Measurements from ENCODE around the gene CBLIF. TPM values are rescaled to one million over a fixed set of nuclear protein-coding genes. Genes with fewer than 3 reads are reported as not detected.
"Not testable (repeated sequence)": the region's sequence is repeated elsewhere in the genome, so short reads cannot be mapped to it uniquely, and the experiment has no call there.

The CBLIF gene
- total RNA-seq, 2 experiments from 2014 or later, result not detected

DNA sequence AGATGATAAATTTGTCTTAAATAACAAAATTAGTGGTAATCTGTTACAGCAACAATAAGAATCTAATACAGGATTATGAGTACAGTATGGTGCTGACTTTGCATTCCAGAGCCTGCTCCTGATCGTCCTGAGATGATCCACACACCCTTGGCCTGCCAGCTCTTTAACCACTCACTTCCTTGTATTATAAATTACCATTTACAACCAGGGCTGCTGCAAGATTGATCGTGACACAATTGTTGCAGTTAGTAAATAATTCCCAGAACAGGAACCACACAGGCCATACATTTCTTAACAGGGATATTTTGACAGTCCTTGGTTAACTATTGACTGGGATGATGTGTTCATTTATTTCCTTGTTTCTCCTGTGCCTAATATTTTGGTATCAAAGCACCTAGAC is 3.8 kb upstream of the CBLIF start:
- ChIA-PET CTCF (no interaction called here), POLR2A (no interaction called here)
- Histone ChIP-seq H3K4me3 (ENCODE audit: low read length) (no peak overlapping the region), H3K36me3 (ENCODE audit: insufficient read depth, low read length) (no peaks in the 10 kb centered on the region), H3K27ac (ENCODE audit: low read depth in 1 of 2, low read length in 2 of 2) (no peak overlapping the region), H3K27me3 (ENCODE audit: control insufficient read depth in 1 of 2, insufficient read depth in 2 of 2, low read length in 2 of 2) (no peaks in the 10 kb centered on the region), H3K9me3 (ENCODE audit: control insufficient read depth in 1 of 2, insufficient read depth in 1 of 2, low read length in 2 of 2) (no peaks in the 10 kb centered on the region), H3K4me1 (ENCODE audit: insufficient read depth, low read length) (no peaks in the 10 kb centered on the region)
- no peak for ATAC-seq (ENCODE audit: poor library complexity)
- H3K27me3 Mint-ChIP-seq, result no peaks in the 10 kb centered on the region
- TF ChIP-seq, protein P1, sequence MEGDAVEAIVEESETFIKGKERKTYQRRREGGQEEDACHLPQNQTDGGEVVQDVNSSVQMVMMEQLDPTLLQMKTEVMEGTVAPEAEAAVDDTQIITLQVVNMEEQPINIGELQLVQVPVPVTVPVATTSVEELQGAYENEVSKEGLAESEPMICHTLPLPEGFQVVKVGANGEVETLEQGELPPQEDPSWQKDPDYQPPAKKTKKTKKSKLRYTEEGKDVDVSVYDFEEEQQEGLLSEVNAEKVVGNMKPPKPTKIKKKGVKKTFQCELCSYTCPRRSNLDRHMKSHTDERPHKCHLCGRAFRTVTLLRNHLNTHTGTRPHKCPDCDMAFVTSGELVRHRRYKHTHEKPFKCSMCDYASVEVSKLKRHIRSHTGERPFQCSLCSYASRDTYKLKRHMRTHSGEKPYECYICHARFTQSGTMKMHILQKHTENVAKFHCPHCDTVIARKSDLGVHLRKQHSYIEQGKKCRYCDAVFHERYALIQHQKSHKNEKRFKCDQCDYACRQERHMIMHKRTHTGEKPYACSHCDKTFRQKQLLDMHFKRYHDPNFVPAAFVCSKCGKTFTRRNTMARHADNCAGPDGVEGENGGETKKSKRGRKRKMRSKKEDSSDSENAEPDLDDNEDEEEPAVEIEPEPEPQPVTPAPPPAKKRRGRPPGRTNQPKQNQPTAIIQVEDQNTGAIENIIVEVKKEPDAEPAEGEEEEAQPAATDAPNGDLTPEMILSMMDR (IDR thresholded peaks at IDR 0.05), result no peak
- no peaks in the 10 kb centered on the region for H3K4me1 Mint-ChIP-seq (ENCODE audit: low read depth)
- H3K9me3 Mint-ChIP-seq, result no peaks in the 10 kb centered on the region
- DNase-seq, result no peak
- H3K4me3 Mint-ChIP-seq, result no peak overlapping the region
- intact Hi-C loops (cut with DNase I, micrococcal nuclease), result no loop called here
- no peak overlapping the region for H3K27ac Mint-ChIP-seq
- H3K36me3 Mint-ChIP-seq (ENCODE audit: low read depth), result no peaks in the 10 kb centered on the region

DNA sequence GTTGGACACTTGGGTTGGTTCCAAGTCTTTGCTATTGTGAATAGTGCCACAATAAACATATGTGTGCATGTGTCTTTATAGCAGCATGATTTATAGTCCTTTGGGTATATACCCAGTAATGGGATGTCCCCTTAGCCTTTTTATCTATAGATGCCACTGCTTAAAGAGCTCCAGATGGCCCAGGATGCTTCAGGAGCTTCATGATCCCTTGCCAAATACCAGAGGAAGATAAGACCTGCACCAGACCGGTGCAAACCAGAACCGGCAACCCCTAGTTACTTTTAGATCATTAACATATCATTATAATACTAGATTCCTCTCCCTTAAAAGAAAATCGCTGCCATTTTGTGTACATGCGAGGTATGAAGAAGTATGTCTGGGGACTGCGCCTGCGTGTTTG is 3.1 kb upstream of the CBLIF start:
- H3K27me3 ChIP-seq (ENCODE audit: control insufficient read depth in 1 of 2, insufficient read depth in 2 of 2, low read length in 2 of 2); H3K36me3 ChIP-seq (ENCODE audit: insufficient read depth, low read length); H3K4me3 Mint-ChIP-seq; H3K27ac ChIP-seq (ENCODE audit: low read depth in 1 of 2, low read length in 2 of 2); H3K27ac Mint-ChIP-seq; H3K9me3 ChIP-seq (ENCODE audit: control insufficient read depth in 1 of 2, insufficient read depth in 1 of 2, low read length in 2 of 2); H3K4me1 ChIP-seq (ENCODE audit: insufficient read depth, low read length); CTCF ChIA-PET; H3K36me3 Mint-ChIP-seq (ENCODE audit: low read depth); intact Hi-C loops (cut with DNase I, micrococcal nuclease); H3K4me3 ChIP-seq (ENCODE audit: low read length); DNase-seq; POLR2A ChIA-PET; ATAC-seq (ENCODE audit: poor library complexity); H3K9me3 Mint-ChIP-seq; H3K27me3 Mint-ChIP-seq; H3K4me1 Mint-ChIP-seq (ENCODE audit: low read depth): not testable (repeated sequence)

DNA sequence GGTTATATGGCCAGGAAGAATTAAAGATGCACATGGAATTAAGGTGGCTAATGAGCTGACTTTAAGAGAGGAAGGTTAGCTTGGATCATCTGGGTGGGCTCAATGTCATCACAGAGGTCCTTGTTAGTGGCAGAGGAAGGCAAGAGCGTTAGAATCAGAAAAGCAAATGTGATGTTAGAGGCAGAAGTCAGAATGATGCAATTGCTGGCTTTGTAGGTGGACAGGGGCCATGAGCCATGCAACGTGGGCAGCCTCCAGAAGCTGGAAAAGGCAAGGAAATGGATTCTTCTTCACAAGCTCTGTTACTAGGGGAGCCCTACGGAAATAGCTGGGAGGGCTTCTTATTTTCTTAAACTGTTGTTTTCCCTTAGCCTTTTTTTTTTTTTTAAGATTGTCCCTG is 2.3 kb upstream of the CBLIF start:
- no peak overlapping the region for H3K4me3 Mint-ChIP-seq
- H3K4me3 ChIP-seq (ENCODE audit: low read length), result no peak overlapping the region
- CTCF ChIA-PET, result interaction anchor here (0.7 kb wide), 1 partner anchor 91 kb away, joined by 3 read pairs; no protein-coding TSS in a partner anchor

DNA sequence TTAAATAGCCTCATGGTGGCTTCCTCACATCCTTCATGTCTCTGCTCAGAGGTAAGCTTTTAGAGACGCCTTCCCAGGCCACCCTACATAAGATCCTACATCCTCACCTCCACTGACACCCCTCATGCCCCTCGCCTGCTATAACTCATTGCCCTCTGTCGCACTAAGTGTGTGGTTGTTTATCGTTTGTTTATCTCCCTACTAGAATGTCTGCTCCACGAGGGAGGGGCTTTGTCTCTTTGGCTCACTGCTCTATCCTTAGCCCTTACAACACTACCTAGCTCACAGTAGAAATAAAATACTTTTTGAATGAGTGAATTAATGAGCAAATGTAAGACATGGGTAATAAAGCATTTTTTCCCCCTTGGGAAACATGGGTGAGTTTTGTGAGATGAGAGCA is 1.3 kb upstream of the CBLIF start:
- H3K4me3 Mint-ChIP-seq, result no peak overlapping the region
- H3K36me3 Mint-ChIP-seq (ENCODE audit: low read depth), result no peaks in the 10 kb centered on the region
- Histone ChIP-seq H3K36me3 (ENCODE audit: insufficient read depth, low read length) (no peaks in the 10 kb centered on the region), H3K9me3 (ENCODE audit: control insufficient read depth in 1 of 2, insufficient read depth in 1 of 2, low read length in 2 of 2) (no peaks in the 10 kb centered on the region), H3K27ac (ENCODE audit: low read depth in 1 of 2, low read length in 2 of 2) (no peak overlapping the region), H3K4me1 (ENCODE audit: insufficient read depth, low read length) (no peaks in the 10 kb centered on the region), H3K27me3 (ENCODE audit: control insufficient read depth in 1 of 2, insufficient read depth in 2 of 2, low read length in 2 of 2) (no peaks in the 10 kb centered on the region), H3K4me3 (ENCODE audit: low read length) (no peak overlapping the region)
- TF ChIP-seq, protein P1 (IDR thresholded peaks at IDR 0.05), result no peak
- no peak overlapping the region for H3K27ac Mint-ChIP-seq
- DNase-seq (no peak), ATAC-seq (ENCODE audit: poor library complexity) (no peak)
- intact Hi-C loops (cut with DNase I, micrococcal nuclease), result no loop called here
- peaks cover 8% of the 10 kb centered on the region for H3K27me3 Mint-ChIP-seq
- no peaks in the 10 kb centered on the region for H3K9me3 Mint-ChIP-seq
- no peaks in the 10 kb centered on the region for H3K4me1 Mint-ChIP-seq (ENCODE audit: low read depth)
- ChIA-PET CTCF (no interaction called here), POLR2A (no interaction called here)

More for the DNA sequence above, 2.3 kb upstream of the CBLIF start:
- intact Hi-C loops (cut with DNase I, micrococcal nuclease), result no loop called here
- Histone ChIP-seq H3K9me3 (ENCODE audit: control insufficient read depth in 1 of 2, insufficient read depth in 1 of 2, low read length in 2 of 2) (no peaks in the 10 kb centered on the region), H3K36me3 (ENCODE audit: insufficient read depth, low read length) (no peaks in the 10 kb centered on the region), H3K27ac (ENCODE audit: low read depth in 1 of 2, low read length in 2 of 2) (no peak overlapping the region), H3K27me3 (ENCODE audit: control insufficient read depth in 1 of 2, insufficient read depth in 2 of 2, low read length in 2 of 2) (no peaks in the 10 kb centered on the region), H3K4me1 (ENCODE audit: insufficient read depth, low read length) (no peaks in the 10 kb centered on the region)
- DNase-seq (no peak), ATAC-seq (ENCODE audit: poor library complexity) (no peak)
- no peaks in the 10 kb centered on the region for H3K36me3 Mint-ChIP-seq (ENCODE audit: low read depth)
- POLR2A ChIA-PET, result no interaction called here
- H3K27me3 Mint-ChIP-seq, result no peaks in the 10 kb centered on the region
- no peaks in the 10 kb centered on the region for H3K9me3 Mint-ChIP-seq
- TF ChIP-seq, protein P1 (IDR thresholded peaks at IDR 0.05), result no peak
- no peaks in the 10 kb centered on the region for H3K4me1 Mint-ChIP-seq (ENCODE audit: low read depth)
- no peak overlapping the region for H3K27ac Mint-ChIP-seq
